Stimulated activated CD4-positive, alpha-beta T cell treated with anti-CD3 and anti-CD28 coated beads, Interleukin-4, amount 100 ng/mL, for 24 hours (primary cell): Measurements from ENCODE around the gene PDE11A.

ENCODE experiments used
- DNase-seq: peaks from one replicate; pipeline ENCODE4 v3.0.0-alpha.2; 2020

PDE11A gene

DNA sequence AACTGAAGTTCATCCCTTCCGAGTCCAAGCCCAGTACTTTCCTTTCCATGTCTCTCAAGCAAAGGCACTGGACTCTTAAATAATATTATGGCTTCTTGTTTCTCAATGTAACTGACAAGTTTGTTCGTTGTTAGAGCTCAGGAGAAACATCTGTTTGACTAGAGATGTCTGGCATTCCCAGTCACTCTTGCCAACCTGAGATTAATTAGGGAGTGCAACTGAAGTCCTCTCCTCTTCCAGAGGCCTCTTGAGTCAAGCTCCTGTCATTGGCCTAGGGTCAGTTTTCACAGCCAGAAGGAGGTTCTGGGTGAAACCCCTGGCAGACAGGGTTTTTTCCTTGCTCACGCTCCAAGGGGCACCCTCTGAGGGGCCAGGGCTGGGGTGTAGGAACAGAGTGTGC lies 483.9 kb downstream of the PDE11A start:
- DNase-seq = no peak

DNA sequence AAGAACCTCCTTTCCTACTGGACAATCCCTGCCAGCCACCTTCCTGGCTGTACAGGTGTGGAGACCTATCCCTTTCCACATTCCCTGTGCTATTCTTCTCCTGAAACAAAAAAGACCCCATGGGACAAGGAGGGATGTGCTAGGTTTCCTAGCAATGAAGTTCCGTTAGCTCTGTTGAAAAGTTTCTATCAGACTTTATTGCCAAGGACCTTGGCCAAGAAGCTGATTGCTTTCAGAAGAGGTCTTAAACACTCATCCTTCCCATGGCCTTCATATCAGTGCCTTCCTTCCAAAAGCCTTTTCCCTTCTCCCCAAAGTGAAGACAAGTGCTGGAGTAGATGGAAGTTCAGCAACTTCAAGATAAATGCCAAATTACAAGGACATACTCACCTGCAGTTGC lies 485.2 kb downstream of the PDE11A start:
- DNase-seq = no peak

DNA sequence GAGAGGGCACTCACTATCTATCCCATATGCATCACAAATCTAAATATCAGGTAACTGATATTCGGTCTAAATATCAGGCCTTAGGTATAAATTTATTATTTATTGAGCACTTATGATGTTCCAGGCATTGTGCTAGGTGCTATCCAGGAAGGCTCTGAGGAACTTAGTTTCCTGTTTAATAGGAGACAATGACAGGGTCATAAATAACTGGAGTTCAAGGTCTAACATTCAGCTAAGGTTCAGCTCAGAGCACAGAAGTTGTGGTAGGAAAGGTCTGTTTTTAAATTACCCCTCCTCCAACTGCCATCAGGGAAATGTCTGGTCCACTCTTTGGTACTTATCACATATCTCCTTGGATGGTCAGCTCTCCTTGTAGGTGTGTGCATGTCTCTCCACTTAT lies 486.4 kb downstream of the PDE11A start:
- DNase-seq = no peak

DNA sequence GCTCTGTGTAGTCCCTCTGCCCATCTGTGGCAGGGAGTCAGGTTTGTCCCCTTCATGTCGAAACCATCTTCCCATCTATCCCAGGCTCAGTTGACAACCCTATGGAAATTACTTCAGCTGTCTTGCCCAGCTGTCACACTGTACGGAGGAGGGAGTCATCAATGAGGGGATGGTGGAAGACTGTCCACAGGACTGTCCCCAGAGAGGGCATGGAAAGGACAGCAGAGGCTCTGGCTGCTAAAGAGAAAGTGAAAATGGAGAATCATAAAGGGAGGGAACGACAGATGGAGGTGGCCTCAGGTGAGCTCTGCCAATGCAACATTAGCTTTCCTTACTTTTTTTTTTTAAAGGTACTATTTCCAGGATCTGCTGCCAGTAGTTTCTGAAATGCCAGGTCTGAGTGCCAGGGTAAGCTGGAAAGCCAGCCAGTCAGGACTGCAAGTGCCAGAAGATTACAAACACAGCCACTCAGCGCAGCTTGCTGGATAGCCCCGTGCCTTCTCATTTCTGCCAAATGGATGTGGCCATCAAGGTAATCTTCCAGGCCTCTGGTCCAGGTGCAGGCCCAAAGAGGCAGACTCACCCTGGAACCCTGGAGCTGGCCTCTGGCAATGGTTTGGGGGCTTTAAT lies 487.2 kb downstream of the PDE11A start:
- DNase-seq = no peak

DNA sequence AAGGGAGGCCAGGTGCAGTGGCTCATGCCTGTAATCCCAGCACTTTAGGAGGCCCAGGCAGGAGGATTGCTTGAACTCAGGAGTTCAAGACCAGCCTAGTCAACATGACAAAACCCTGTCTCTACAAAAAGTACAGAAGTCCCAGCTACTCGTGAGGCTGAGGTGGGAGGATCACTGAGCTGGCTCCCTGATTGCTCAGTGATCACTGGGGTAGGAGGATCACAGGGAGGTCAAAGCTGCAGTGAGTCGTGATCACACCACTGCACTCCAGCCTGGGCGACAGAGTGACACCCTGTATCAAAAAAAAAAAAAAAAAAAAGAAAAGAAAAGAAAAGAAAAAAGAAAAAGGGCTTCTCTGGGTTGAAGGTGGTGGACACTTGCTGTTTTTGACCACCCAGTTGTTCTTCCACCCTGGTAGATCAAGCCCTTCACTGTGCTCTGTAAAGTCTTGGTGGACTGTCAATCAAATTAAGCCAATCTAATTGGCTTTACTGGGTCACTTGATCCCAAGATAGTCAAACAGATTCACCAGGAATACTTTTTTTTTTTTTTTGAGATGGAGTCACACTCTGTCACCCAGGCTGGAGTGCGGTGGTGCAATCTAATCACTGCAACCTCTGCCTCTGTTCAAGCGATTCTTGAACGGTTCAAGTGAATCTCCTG lies 488.4 kb downstream of the PDE11A start:
- DNase-seq = no peak

DNA sequence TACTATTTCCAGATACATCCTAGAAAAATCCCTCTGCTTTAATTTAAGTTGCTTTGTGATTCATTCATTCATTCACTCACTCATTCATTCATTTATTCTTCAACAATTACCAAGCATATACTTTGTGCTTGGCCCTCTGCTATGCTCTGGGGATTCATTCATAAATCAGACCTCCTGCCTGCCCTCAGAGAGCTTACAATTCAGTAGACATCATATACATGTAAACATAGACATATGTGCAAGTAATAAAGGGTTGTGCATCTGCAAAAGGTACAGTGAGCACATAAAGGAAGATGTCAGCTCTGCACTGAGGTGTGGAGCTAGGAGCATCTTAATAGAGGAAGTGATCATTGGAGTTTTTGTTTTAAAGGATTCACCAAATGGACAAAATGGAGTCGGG lies 490.6 kb downstream of the PDE11A start:
- no peak for DNase-seq

DNA sequence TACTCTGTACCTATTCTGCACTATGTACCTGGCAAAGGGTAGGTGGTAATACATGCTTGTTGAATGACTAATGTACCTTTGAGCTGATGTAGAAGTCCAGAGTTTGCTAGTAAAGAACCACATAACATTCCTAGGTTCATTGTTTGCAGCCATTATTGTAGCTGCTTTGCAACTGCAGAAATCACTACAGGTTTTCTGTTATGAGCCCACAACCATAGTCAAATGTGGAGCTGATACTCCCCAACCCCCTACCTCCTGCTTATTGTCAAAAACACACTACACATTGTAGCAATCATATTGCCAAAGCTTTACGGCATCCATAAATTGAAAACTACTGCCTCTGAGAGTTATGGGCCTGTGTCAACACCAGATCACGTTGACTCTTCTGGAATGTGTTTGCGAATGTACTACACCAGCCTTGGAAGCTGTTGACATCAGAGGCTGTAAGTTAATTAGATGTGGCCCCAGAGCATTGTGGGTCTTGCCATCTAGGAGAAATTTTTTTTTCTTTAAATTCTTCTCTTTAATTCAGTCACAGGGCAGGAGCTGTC lies 493.0 kb downstream of the PDE11A start:
- no peak for DNase-seq

DNA sequence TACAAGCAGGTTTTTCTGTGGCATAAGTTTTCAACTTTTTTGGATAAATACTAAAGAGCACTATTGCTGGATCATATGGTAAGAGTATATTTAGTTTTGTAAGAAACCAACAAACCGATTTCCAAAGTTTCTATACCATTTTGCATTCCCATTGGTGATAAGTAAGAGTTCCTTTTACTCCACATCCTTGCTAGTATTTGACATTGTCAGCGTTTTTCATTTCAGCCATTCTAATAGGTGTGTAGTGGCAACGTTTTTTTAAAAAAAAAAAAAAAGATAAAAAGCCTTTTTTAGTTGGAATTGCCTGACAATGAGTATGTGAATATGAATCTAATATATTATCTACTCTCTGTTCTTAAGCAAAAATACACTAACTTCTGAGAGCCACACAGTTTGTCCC lies 494.1 kb downstream of the PDE11A start:
- DNase-seq = no peak

DNA sequence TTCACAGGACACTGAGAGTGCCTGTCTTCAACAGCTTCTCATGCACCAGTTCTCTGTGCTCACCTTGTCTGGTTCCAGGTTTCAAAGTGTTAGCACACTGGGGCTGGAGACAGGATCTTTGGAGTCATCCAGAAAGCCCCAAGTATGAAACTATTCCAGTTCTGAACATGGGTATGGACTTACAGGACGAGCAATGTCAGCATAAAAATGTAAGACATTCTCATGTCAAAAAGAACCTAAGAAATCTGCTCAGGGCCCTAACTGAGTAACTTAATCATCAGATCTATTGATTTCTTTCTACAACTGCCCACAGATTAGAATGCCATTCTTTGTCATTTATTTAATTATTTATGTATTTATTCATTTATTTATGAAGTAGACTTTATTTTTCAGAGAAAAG lies 495.5 kb downstream of the PDE11A start:
- DNase-seq = no peak

DNA sequence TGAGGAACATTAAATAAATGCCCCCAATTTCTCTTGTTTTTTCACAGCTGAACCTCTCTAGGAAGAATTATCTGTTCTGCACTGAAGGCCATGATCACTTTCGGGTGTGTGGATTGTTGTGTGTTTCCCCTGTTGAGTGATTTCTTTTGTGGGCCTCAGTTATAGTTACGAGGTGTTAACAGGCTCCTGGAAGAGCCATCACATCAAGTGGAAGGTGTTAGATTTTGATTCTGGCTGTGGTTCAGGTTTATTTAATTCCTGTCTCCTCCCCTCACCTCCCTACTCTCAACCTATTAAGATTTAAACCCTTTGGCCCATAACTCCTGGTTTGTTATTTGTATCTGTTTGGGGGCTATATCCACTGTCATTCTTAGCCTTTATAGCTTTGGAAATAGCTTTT lies 497.2 kb downstream of the PDE11A start:
- no peak for DNase-seq

DNA sequence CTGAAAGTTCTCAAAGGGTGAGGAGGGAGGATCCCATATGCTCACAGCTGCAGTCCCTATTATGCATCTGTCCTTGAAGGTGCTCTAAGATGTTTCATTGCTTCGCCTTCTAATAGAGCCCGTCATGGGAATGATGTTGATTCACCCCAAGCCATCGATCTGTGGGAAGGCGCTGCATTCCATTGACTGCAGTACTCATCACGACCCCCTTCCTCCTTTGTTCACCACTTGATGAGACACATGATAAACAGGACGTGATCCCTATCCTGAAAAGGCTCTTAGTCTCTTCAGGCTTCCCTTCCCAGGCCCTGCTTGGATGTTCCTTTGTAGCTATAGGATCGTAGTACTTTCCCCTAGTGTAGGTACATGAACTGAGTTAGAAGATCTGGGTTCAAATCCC lies 498.2 kb downstream of the PDE11A start:
- DNase-seq = no peak
